HepG2 (cell line): ENCODE measurements around the gene HERC6. TPM values are rescaled to one million over a fixed set of nuclear protein-coding genes. Genes with fewer than 3 reads are reported as not detected.
"Not testable (repeated sequence)": the region's sequence is repeated elsewhere in the genome, so short reads cannot be mapped to it uniquely, and the experiment has no call there.

Experiments used
- ATAC-seq: fragments of 200-7000 bp; cut with Tn5 transposase; 3 replicates; pipeline ENCODE4 v1.9.1; 2020; ENCODE audit warnings: mild to moderate bottlenecking, moderate library complexity
- BruUV-seq: library from RNA; stranded (reverse); fragments of 400-500 nt; replicated peaks from 2 replicates; lab custom pipeline; 2021; lab: Mats Ljungman, UMichigan
- CTCF ChIA-PET: fragments of 300-600 bp; formaldehyde crosslinking; extraction: SDS; loops from one replicate; lab custom pipeline; 2021; ENCODE audit warnings: low total read pairs, inconsistent platforms, low intra/inter-chr PET ratio; lab: Yijun Ruan, JAX
- POLR2A ChIA-PET: fragments of 350-600 bp; sonication (Branson Sonifier 250); formaldehyde crosslinking; loops from one replicate; lab custom pipeline; 2020; ENCODE audit warnings: antibody characterized with exemption, inconsistent platforms; lab: Yijun Ruan, JAX
- DNase-seq: peaks from one replicate; pipeline ENCODE4 v3.0.0-alpha.2; 2015; ENCODE audit warnings: low spot score
- FAIRE-seq: peaks from 3 replicates; lab custom pipeline; 2011; peaks lifted over from hg19 to GRCh38; lab: Jason Lieb, UNC
- H2AFZ ChIP-seq: one replicate; pipeline ENCODE4 v1.6.1; 2011; ENCODE audit warnings: low read length, inconsistent platforms
- H3K27ac ChIP-seq: fragments of 300-600 bp; 3 replicates; pipeline ENCODE4 v1.8.0; 2011; ENCODE audit warnings: mixed run types, mild to moderate bottlenecking, mixed read lengths, low read length, inconsistent platforms; ENCODE audit not compliant: insufficient read depth; ENCODE audit errors: extremely low read length
- H3K27me3 ChIP-seq, 2 experiments: fragments of 200-600 bp in 1 of 2; 2 replicates in 1 of 2; 3 replicates in 1 of 2; pipeline versions ENCODE4 v1.6.0 to v1.8.0; 2011; ENCODE audit warnings: low read length in 2 of 2, mild to moderate bottlenecking in 2 of 2, moderate library complexity in 2 of 2, inconsistent platforms in 1 of 2; ENCODE audit not compliant: insufficient read depth in 2 of 2, control insufficient read depth in 1 of 2
- H3K36me3 ChIP-seq, 2 experiments: fragments of 200-600 bp in 1 of 2; replicated peaks in 1 of 2; 2 replicates in 1 of 2; 3 replicates in 1 of 2; pipeline versions ENCODE4 v1.5.1 to v1.8.0; 2011; ENCODE audit warnings: low read length in 2 of 2, inconsistent platforms in 1 of 2; ENCODE audit not compliant: insufficient read depth in 2 of 2, control insufficient read depth in 1 of 2
- H3K4me1 ChIP-seq: 2 replicates; pipeline ENCODE4 v1.5.1; 2012; ENCODE audit warnings: low read length, inconsistent platforms; ENCODE audit not compliant: insufficient read depth
- H3K4me2 ChIP-seq: 2 replicates; pipeline ENCODE4 v1.6.0; 2011; ENCODE audit warnings: low read depth, low read length, inconsistent platforms
- H3K4me3 ChIP-seq, 3 experiments: fragments of 200-600 bp in 1 of 3; sonication (generic), shearing (Covaris generic) in 1 of 3; replicated peaks in 1 of 3; 2 replicates each; pipeline ENCODE4 v1.5.1; 2011 to 2016; ENCODE audit warnings: low read length in 3 of 3, inconsistent platforms in 2 of 3, low read depth in 2 of 3, mild to moderate bottlenecking in 2 of 3, control low read depth in 1 of 3, mixed read lengths in 1 of 3; ENCODE audit not compliant: insufficient read depth in 1 of 3
- H3K79me2 ChIP-seq: one replicate; pipeline ENCODE4 v1.6.1; 2011; ENCODE audit warnings: low read length, inconsistent platforms; ENCODE audit not compliant: insufficient read depth
- H3K9ac ChIP-seq: 2 replicates; pipeline ENCODE4 v1.6.0; 2011; ENCODE audit warnings: mild to moderate bottlenecking, low read depth, low read length, inconsistent platforms; ENCODE audit not compliant: insufficient read depth
- H3K9me3 ChIP-seq: 2 replicates; pipeline ENCODE4 v1.5.1; 2012; ENCODE audit warnings: mild to moderate bottlenecking, low read length
- H4K20me1 ChIP-seq: 2 replicates; pipeline ENCODE4 v1.6.0; 2011; ENCODE audit warnings: inconsistent platforms, mild to moderate bottlenecking, low read length, moderate library complexity; ENCODE audit not compliant: insufficient read depth
- ADNP ChIP-seq: sonication (generic); formaldehyde crosslinking; IDR thresholded peaks from 2 replicates; pipeline ENCODE4 v1.4.0; 2020; ENCODE audit warnings: missing genetic modification reagents
- CEBPB ChIP-seq: IDR thresholded peaks from 2 replicates; pipeline ENCODE4 v1.6.1; 2011; ENCODE audit warnings: low read depth, low read length, improper control_type of control experiment, borderline replicate concordance
- CEBPG ChIP-seq: IDR thresholded peaks from 2 replicates; pipeline ENCODE4 v1.6.1; 2016
- GZF1 ChIP-seq: sonication (generic); formaldehyde crosslinking; IDR thresholded peaks from 2 replicates; pipeline ENCODE4 v1.5.1; 2020; ENCODE audit warnings: mild to moderate bottlenecking, missing genetic modification reagents
- HMGXB3 ChIP-seq: sonication (generic); formaldehyde crosslinking; IDR thresholded peaks from 2 replicates; pipeline ENCODE4 v1.4.0; 2020; ENCODE audit warnings: missing genetic modification reagents, borderline replicate concordance
- HOMEZ ChIP-seq: IDR thresholded peaks from 2 replicates; pipeline ENCODE4 v1.6.1; 2016; ENCODE audit warnings: low read depth
- ZNF337 ChIP-seq: sonication (generic); formaldehyde crosslinking; IDR thresholded peaks from 2 replicates; pipeline ENCODE4 v1.5.1; 2020; ENCODE audit warnings: missing genetic modification reagents, low read depth, mild to moderate bottlenecking, borderline replicate concordance
- ZNF570 ChIP-seq: sonication (generic); formaldehyde crosslinking; IDR thresholded peaks from 2 replicates; pipeline ENCODE4 v1.4.0; 2020; ENCODE audit warnings: mild to moderate bottlenecking, missing genetic modification reagents, borderline replicate concordance
- ZNF788 ChIP-seq: sonication (generic); formaldehyde crosslinking; IDR thresholded peaks from 2 replicates; pipeline ENCODE4 v1.5.0; 2020; ENCODE audit warnings: mild to moderate bottlenecking, missing genetic modification reagents, borderline replicate concordance
- WGBS: methylation state at CpG from one replicate; pipeline ENCODE4 v1.1.6; 2017; ENCODE audit warnings: low lambda C conversion rate; 5-methylcytosine and 5-hydroxymethylcytosine counted together
- in situ Hi-C: cut with HindIII; loops from 2 replicates; pipeline ENCODE4 v1.10.0; 2017; ENCODE audit warnings: low pct_unique_long_range_greater_than_20kb; ENCODE audit not compliant: extremely low pct_ligation_motif_present
- intact Hi-C: fragments of 100-400 bp; cut with micrococcal nuclease; formaldehyde crosslinking; loops from one replicate; pipeline ENCODE4 v1.10.0; 2022; ENCODE audit not compliant: unreplicated experiment
- polyA plus RNA-seq, 8 experiments: library from polyadenylated mRNA; depleted of rRNA in 3 of 8; stranded (reverse) in 7 of 8; unstranded in 1 of 8; fragments of >200 nt; fragmentation: Illumina TruSeq in 4 of 8; extraction: Trizol in 4 of 8; gene quantifications; 2 replicates each; pipeline versions ENCODE4 v1.2.1 to v1.2.3, GENCODE V29; 2011 to 2016; ENCODE audit warnings: low read depth in 4 of 8, missing spikeins in 1 of 8, mixed read lengths in 1 of 8; ENCODE audit not compliant: insufficient read depth in 1 of 8
- total RNA-seq, 5 experiments: library from RNA; depleted of rRNA; stranded (reverse); fragments of >200 nt; fragmentation: Illumina TruSeq; extraction: Trizol; gene quantifications; 2 replicates each; pipeline ENCODE4 v1.2.3, GENCODE V29; 2016; ENCODE audit warnings: low read depth in 1 of 5

The HERC6 gene
- total and polyA plus RNA-seq, 2 of the 13 experiments (the other 11 are each of a cell fraction or from before 2014, with no cell fraction given), result 0.50 to 2.0 TPM

DNA sequence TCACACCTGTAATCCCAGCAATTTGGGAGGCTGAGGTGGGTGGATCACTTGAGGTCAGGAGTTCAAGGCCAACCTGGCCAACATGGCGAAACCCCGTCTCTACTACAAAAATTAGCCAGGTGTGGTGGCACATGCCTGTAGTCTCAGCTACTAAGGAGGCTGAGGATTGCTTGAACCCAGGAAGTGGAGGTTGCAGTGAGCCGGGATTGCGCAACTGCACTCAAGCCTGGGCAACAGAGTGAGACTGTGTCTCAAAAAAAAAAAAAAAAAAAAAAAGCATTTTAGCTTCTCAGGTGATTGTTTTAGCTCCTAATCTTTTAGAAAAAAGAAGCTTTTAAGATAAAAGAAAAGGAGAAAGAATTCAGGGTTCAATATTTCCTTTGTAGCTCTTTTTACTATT lies 59.2 kb downstream of the HERC6 start:
- H3K79me2 ChIP-seq, CTCF ChIA-PET, H3K27ac ChIP-seq, H3K4me3 ChIP-seq, DNase-seq, FAIRE-seq, ATAC-seq, H3K4me2 ChIP-seq, H3K9me3 ChIP-seq, H3K4me1 ChIP-seq, intact Hi-C loops, H2AFZ ChIP-seq, H4K20me1 ChIP-seq, BruUV-seq, H3K36me3 ChIP-seq, H3K27me3 ChIP-seq, in situ Hi-C loops, H3K9ac ChIP-seq, POLR2A ChIA-PET: not testable (repeated sequence)
- 51% methylated on average over 4 of the region's 4 CpGs for WGBS
- TF ChIP-seq CEBPB (peak; percentile 54), CEBPG (CRISPR knock-in tag) (peak; percentile 39; the same call in 1 of the 2 replicates)

- ATAC-seq (no peak), DNase-seq (no peak), FAIRE-seq (no peak)
- CTCF ChIA-PET, result no interaction called here
- BruUV-seq, result no TSS peak
- H3K9me3 ChIP-seq, result no peaks in the 10 kb centered on the region
- in situ Hi-C loops, result no loop called here
- no peaks in the 10 kb centered on the region for H3K36me3 ChIP-seq
- no peaks in the 10 kb centered on the region for H3K4me1 ChIP-seq
- no peak overlapping the region for H3K9ac ChIP-seq
- H3K4me3 ChIP-seq, result no peak overlapping the region
- no peak overlapping the region for H2AFZ ChIP-seq
- intact Hi-C loops, result no loop called here
- POLR2A ChIA-PET, result no interaction called here
- H3K27me3 ChIP-seq, result no peaks in the 10 kb centered on the region
- no peak overlapping the region for H3K4me2 ChIP-seq
- no peak for TF ChIP-seq HMGXB3 (CRISPR knock-in tag)
- TF ChIP-seq HOMEZ (CRISPR knock-in tag), result no peak
- no peak for TF ChIP-seq ZNF570
- no peak for TF ChIP-seq ZNF337 (CRISPR knock-in tag)
- no peak for TF ChIP-seq GZF1
- TF ChIP-seq ZNF788 (CRISPR knock-in tag), result no peak
- no peak for TF ChIP-seq ADNP
- H3K27ac ChIP-seq, result no peak overlapping the region
- WGBS, result 63% methylated on average over 3 of the region's 3 CpGs
- no peaks in the 10 kb centered on the region for H4K20me1 ChIP-seq
- H3K79me2 ChIP-seq, result no peaks in the 10 kb centered on the region
Measured at GRCh38 chr4:88439161-88439760, 60.6 kb downstream of the HERC6 start.
